Gastrocnemius medialis (tissue), 4 donors: ENCODE measurements around the gene MCOLN2.

Source experiments
- CTCF ChIP-seq, 5 experiments: fragments of 450-650 bp in 3 of 5; fragments of 200-600 bp in 2 of 5; sonication (generic) in 2 of 5; IDR thresholded peaks in 4 of 5; conservative IDR thresholded peaks in 1 of 5; 1 replicate in 4 of 5; 2 replicates in 1 of 5; pipeline ENCODE4 v1.5.1; 2016 to 2019; ENCODE audit warnings: antibody characterized with exemption in 5 of 5, mild to moderate bottlenecking in 3 of 5, moderate library complexity in 3 of 5
- POLR2A ChIP-seq, 2 donors: fragments of 450-650 bp; IDR thresholded peaks; one replicate each; pipeline ENCODE4 v1.6.1; 2017; ENCODE audit warnings: antibody characterized with exemption in 2 of 2, mild to moderate bottlenecking in 2 of 2, moderate library complexity in 2 of 2

GRCh38 chr1:84939761-84940160, 57.2 kb downstream of the MCOLN2 start:
- TF ChIP-seq CTCF (IDR thresholded peaks at IDR 0.05 in 4 of 5, conservative IDR thresholded peaks at IDR 0.05 in 1 of 5) (no peak), POLR2A (IDR thresholded peaks at IDR 0.05) (no peak)
